Measurements from ENCODE around the gene RBPJ. TPM values are rescaled to one million over a fixed set of nuclear protein-coding genes. Genes with fewer than 3 reads are reported as not detected.
"Not testable (repeated sequence)": the region's sequence is repeated elsewhere in the genome, so short reads cannot be mapped to it uniquely, and the experiment has no call there.

The RBPJ gene
- total and polyA plus RNA-seq, 12 donors, result 10.1 to 59.1 (median 38.1) TPM

DNA sequence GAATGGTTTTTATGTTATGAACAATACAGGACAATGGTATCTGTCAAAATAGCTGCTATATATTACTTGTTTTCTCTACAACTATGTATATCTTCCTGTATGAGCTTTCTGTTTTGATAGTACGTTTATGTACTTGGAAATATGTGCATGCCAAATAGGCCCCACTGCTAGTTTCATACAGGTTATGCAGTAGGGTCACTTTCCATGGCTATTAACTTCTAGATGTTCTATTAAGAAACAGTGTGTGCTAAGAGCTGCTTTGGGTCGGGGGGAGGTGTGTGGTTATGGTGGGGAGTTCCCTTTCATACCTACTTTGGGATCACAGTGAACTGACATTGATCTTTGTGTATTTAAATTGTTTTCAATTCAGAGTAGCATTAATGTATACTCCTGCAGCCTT lies 30.9 kb downstream of the RBPJ start:
- TF ChIP-seq CTCF (IDR thresholded peaks at IDR 0.05), result no peak
- H3K27ac ChIP-seq, result no peak overlapping the region
- no peak overlapping the region for H3K4me3 ChIP-seq
- ATAC-seq, result no peak
- no peaks in the 10 kb centered on the region for H3K9me3 ChIP-seq
- H3K4me1 ChIP-seq, result peaks cover 0 to 39% (median 22%) of the 10 kb centered on the region in 9 donors
- intact Hi-C loops (cut with DNase I), result no loop called here
- 93 to 94% methylated on average over 2 of the region's 2 CpGs for WGBS, 2 donors
- H3K27me3 ChIP-seq, result no peaks in the 10 kb centered on the region
- no peak for DNase-seq
- H3K36me3 ChIP-seq, result no peaks in the 10 kb centered on the region

DNA sequence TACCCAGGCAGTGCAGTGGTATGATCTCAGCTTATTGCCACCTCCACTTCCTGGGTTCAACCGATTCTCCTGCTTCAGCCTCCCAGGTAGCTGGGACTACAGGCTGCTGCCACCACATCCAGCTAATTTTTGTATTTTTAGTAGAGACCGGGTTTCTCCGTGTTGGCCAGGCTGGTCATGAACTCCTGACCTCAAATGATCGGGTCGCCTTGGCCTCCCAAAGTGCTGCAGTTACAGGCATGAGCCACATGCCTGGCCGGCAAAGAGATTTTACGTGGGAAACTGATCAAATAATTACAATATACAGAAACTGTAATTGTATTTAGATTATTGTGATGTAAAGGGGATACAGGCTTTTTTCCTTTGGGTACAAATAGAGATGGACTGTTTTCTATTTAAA lies 33.7 kb downstream of the RBPJ start:
- DNase-seq (no peak), ATAC-seq (no peak)
- no peak for TF ChIP-seq CTCF (IDR thresholded peaks at IDR 0.05)
- H3K27ac ChIP-seq, result no peak overlapping the region
- no peaks in the 10 kb centered on the region for H3K9me3 ChIP-seq
- H3K4me1 ChIP-seq, result peaks cover 0 to 33% (median 24%) of the 10 kb centered on the region in 9 donors
- H3K36me3 ChIP-seq, result no peaks in the 10 kb centered on the region
- WGBS, 2 donors, result 87 to 92% methylated on average over 7 of the region's 7 CpGs
- intact Hi-C loops (cut with DNase I), result no loop called here
- no peaks in the 10 kb centered on the region for H3K27me3 ChIP-seq
- no peak overlapping the region for H3K4me3 ChIP-seq

DNA sequence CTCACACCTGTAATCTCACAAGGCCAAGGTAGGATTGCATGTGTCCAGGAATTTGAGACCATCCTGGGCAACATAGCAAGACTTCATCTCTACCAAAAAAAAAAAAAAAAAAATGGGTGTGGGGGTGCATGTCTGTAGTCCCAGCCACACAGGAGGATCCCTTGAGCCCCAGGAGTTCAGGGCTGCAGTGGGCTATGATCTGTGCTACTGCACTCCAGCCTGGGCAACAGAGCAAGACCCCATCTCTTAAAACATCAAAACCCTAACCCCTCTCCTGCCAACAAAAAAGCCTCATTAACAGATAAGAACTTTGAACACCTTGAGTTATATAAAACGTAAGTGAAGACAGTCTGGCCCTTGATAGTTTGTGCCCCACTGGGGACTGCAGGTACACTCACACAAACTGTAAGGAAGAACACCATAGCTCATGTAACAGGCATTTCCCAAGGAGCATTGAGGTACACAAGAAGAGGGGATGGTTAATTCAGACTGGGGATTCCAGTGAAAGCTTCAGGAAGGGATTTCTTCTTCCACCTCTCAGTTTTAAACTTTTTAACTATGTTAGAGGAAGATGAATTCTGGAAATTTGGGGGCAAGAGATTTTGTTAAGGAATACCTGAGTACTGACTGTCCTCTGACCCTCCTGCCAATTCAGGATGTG lies 34.7 kb downstream of the RBPJ start:
- Histone ChIP-seq H3K4me3 (no peak overlapping the region), H3K4me1 (peaks cover 0 to 31% (median 20%) of the 10 kb centered on the region in 9 donors), H3K27me3 (no peaks in the 10 kb centered on the region), H3K36me3 (no peaks in the 10 kb centered on the region), H3K27ac (peak overlapping the region in 3 of 10 donors; percentile 13 to 34 (median 15)), H3K9me3 (no peaks in the 10 kb centered on the region)
- no peak for DNase-seq
- no peak for ATAC-seq
- TF ChIP-seq CTCF (IDR thresholded peaks at IDR 0.05), result no peak
- intact Hi-C loops (cut with DNase I), result no loop called here
- WGBS, 2 donors, result 70 to 72% methylated on average over 1 of the region's 1 CpG

- Histone ChIP-seq H3K36me3 (no peaks in the 10 kb centered on the region), H3K4me3 (no peak overlapping the region), H3K9me3 (no peaks in the 10 kb centered on the region), H3K27ac (peak overlapping the region in 3 of 10 donors; percentile 13 to 34 (median 15)), H3K4me1 (peaks cover 0 to 36% (median 18%) of the 10 kb centered on the region in 9 donors), H3K27me3 (no peaks in the 10 kb centered on the region)
- 30 to 37% methylated on average over 2 of the region's 2 CpGs for WGBS, 2 donors
- peak in 1 of 2 donors; percentile 11 for DNase-seq
- ATAC-seq, result peak; percentile 39 to 91 (median 75)
- no peak for TF ChIP-seq CTCF (IDR thresholded peaks at IDR 0.05)
- intact Hi-C loops (cut with DNase I), result no loop called here
These were observed 35.3 kb downstream of the RBPJ start for GRCh38 chr4:26356081-26356501.

DNA sequence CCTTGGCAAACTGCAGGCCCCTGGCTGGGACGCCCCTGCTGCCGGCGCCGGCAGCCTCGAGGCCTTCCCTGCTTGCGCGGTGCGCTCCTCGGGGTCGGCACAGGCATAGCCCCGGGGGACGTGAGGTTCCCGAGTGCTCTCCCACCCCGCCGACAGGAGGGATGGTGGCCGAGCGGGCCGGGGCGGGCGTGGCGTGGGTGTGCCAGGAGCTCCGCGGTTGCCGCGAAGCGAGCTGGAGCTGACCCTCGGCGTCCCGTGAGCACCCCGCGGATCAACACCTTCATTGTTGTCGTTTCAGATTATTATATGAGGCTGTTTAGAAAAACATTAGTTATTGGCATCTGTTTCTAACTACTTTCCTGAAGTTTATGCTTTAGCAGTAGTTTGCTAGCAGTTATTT lies 38.7 kb downstream of the RBPJ start:
- peak overlapping the region in 3 of 10 donors; percentile 11 to 23 (median 21) for H3K4me3 ChIP-seq
- H3K9me3 ChIP-seq; H3K36me3 ChIP-seq; H3K27me3 ChIP-seq; H3K27ac ChIP-seq; intact Hi-C loops (cut with DNase I): not testable (repeated sequence)
- 63 to 79% methylated on average over 28 to 32 of the region's 32 CpGs for WGBS, 2 donors
- peaks cover 0 to 53% (median 29%) of the 10 kb centered on the region in 9 donors for H3K4me1 ChIP-seq
- peak in 5 of 8 donors; percentile 27 to 56 (median 43) for ATAC-seq
- peak in 1 of 2 donors; percentile 12 for DNase-seq
